Measurements from ENCODE around the gene STK17A.

The STK17A gene

GRCh38 chr7:43653466-43653865 lies 70.6 kb downstream of the STK17A start:
- Histone ChIP-seq H3K4me3 (ENCODE audit: insufficient read depth, low read depth, low read length, poor library complexity, severe bottlenecking) (no peak overlapping the region), H3K36me3 (ENCODE audit: control insufficient read depth, insufficient read depth, low read length) (no peaks in the 10 kb centered on the region), H3K27me3 (replicated peaks; ENCODE audit: control insufficient read depth, insufficient read depth, low read length, poor library complexity, severe bottlenecking) (no peaks in the 10 kb centered on the region), H3K27ac (ENCODE audit: insufficient read depth, low read length, poor library complexity, severe bottlenecking) (no peak overlapping the region), H3K4me1 (ENCODE audit: control insufficient read depth, insufficient read depth, low read length, poor library complexity, severe bottlenecking) (peaks cover 49% of the 10 kb centered on the region), H3K9me3 (ENCODE audit: control insufficient read depth, low read length) (no peaks in the 10 kb centered on the region)
- no peak for DNase-seq

- Histone ChIP-seq H3K36me3 (ENCODE audit: control insufficient read depth, insufficient read depth, low read length) (no peaks in the 10 kb centered on the region), H3K27ac (ENCODE audit: insufficient read depth, low read length, poor library complexity, severe bottlenecking) (no peak overlapping the region), H3K4me3 (ENCODE audit: insufficient read depth, low read depth, low read length, poor library complexity, severe bottlenecking) (no peak overlapping the region), H3K4me1 (ENCODE audit: control insufficient read depth, insufficient read depth, low read length, poor library complexity, severe bottlenecking) (peaks cover 48% of the 10 kb centered on the region), H3K27me3 (replicated peaks; ENCODE audit: control insufficient read depth, insufficient read depth, low read length, poor library complexity, severe bottlenecking) (no peaks in the 10 kb centered on the region), H3K9me3 (ENCODE audit: control insufficient read depth, low read length) (no peaks in the 10 kb centered on the region)
- DNase-seq = no peak
These were observed 71.1 kb downstream of the STK17A start for GRCh38 chr7:43653891-43654504.

- Histone ChIP-seq H3K36me3 (ENCODE audit: control insufficient read depth, insufficient read depth, low read length) (no peaks in the 10 kb centered on the region), H3K9me3 (ENCODE audit: control insufficient read depth, low read length) (no peaks in the 10 kb centered on the region), H3K27ac (ENCODE audit: insufficient read depth, low read length, poor library complexity, severe bottlenecking) (no peak overlapping the region), H3K4me3 (ENCODE audit: insufficient read depth, low read depth, low read length, poor library complexity, severe bottlenecking) (no peak overlapping the region), H3K27me3 (replicated peaks; ENCODE audit: control insufficient read depth, insufficient read depth, low read length, poor library complexity, severe bottlenecking) (no peaks in the 10 kb centered on the region), H3K4me1 (ENCODE audit: control insufficient read depth, insufficient read depth, low read length, poor library complexity, severe bottlenecking) (peaks cover 37% of the 10 kb centered on the region)
- DNase-seq = no peak
These were observed 72.7 kb downstream of the STK17A start for GRCh38 chr7:43655584-43655983.

GRCh38 chr7:43656997-43657396 lies 74.1 kb downstream of the STK17A start:
- Histone ChIP-seq H3K4me1 (ENCODE audit: control insufficient read depth, insufficient read depth, low read length, poor library complexity, severe bottlenecking) (peaks cover 24% of the 10 kb centered on the region), H3K4me3 (ENCODE audit: insufficient read depth, low read depth, low read length, poor library complexity, severe bottlenecking) (no peak overlapping the region), H3K27me3 (replicated peaks; ENCODE audit: control insufficient read depth, insufficient read depth, low read length, poor library complexity, severe bottlenecking) (no peaks in the 10 kb centered on the region), H3K9me3 (ENCODE audit: control insufficient read depth, low read length) (no peaks in the 10 kb centered on the region), H3K27ac (ENCODE audit: insufficient read depth, low read length, poor library complexity, severe bottlenecking) (no peak overlapping the region), H3K36me3 (ENCODE audit: control insufficient read depth, insufficient read depth, low read length) (no peaks in the 10 kb centered on the region)
- DNase-seq = no peak

- Histone ChIP-seq H3K9me3 (ENCODE audit: control insufficient read depth, low read length) (no peaks in the 10 kb centered on the region), H3K36me3 (ENCODE audit: control insufficient read depth, insufficient read depth, low read length) (no peaks in the 10 kb centered on the region), H3K27ac (ENCODE audit: insufficient read depth, low read length, poor library complexity, severe bottlenecking) (no peak overlapping the region), H3K27me3 (replicated peaks; ENCODE audit: control insufficient read depth, insufficient read depth, low read length, poor library complexity, severe bottlenecking) (no peaks in the 10 kb centered on the region), H3K4me3 (ENCODE audit: insufficient read depth, low read depth, low read length, poor library complexity, severe bottlenecking) (no peak overlapping the region), H3K4me1 (ENCODE audit: control insufficient read depth, insufficient read depth, low read length, poor library complexity, severe bottlenecking) (peaks cover 12% of the 10 kb centered on the region)
- no peak for DNase-seq
These were observed 76.0 kb downstream of the STK17A start for GRCh38 chr7:43658718-43659548.

GRCh38 chr7:43659549-43659896 lies 76.6 kb downstream of the STK17A start:
- no peak overlapping the region for H3K4me3 ChIP-seq (ENCODE audit: insufficient read depth, low read depth, low read length, poor library complexity, severe bottlenecking)
- no peak for DNase-seq
- H3K27me3 ChIP-seq (replicated peaks; ENCODE audit: control insufficient read depth, insufficient read depth, low read length, poor library complexity, severe bottlenecking) = no peaks in the 10 kb centered on the region
- H3K27ac ChIP-seq (ENCODE audit: insufficient read depth, low read length, poor library complexity, severe bottlenecking) = no peak overlapping the region
- peaks cover 7% of the 10 kb centered on the region for H3K4me1 ChIP-seq (ENCODE audit: control insufficient read depth, insufficient read depth, low read length, poor library complexity, severe bottlenecking)
- H3K9me3 ChIP-seq (ENCODE audit: control insufficient read depth, low read length) = no peaks in the 10 kb centered on the region
- H3K36me3 ChIP-seq (ENCODE audit: control insufficient read depth, insufficient read depth, low read length) = no peaks in the 10 kb centered on the region

GRCh38 chr7:43660141-43660540 lies 77.2 kb downstream of the STK17A start:
- DNase-seq = no peak
- H3K4me1 ChIP-seq (ENCODE audit: control insufficient read depth, insufficient read depth, low read length, poor library complexity, severe bottlenecking) = peaks cover 7% of the 10 kb centered on the region
- no peaks in the 10 kb centered on the region for H3K27me3 ChIP-seq (replicated peaks; ENCODE audit: control insufficient read depth, insufficient read depth, low read length, poor library complexity, severe bottlenecking)
- H3K9me3 ChIP-seq (ENCODE audit: control insufficient read depth, low read length) = no peaks in the 10 kb centered on the region
- no peak overlapping the region for H3K27ac ChIP-seq (ENCODE audit: insufficient read depth, low read length, poor library complexity, severe bottlenecking)
- no peak overlapping the region for H3K4me3 ChIP-seq (ENCODE audit: insufficient read depth, low read depth, low read length, poor library complexity, severe bottlenecking)
- no peaks in the 10 kb centered on the region for H3K36me3 ChIP-seq (ENCODE audit: control insufficient read depth, insufficient read depth, low read length)

- Histone ChIP-seq H3K36me3 (ENCODE audit: control insufficient read depth, insufficient read depth, low read length) (no peaks in the 10 kb centered on the region), H3K4me1 (ENCODE audit: control insufficient read depth, insufficient read depth, low read length, poor library complexity, severe bottlenecking) (no peaks in the 10 kb centered on the region), H3K27ac (ENCODE audit: insufficient read depth, low read length, poor library complexity, severe bottlenecking) (no peak overlapping the region), H3K4me3 (ENCODE audit: insufficient read depth, low read depth, low read length, poor library complexity, severe bottlenecking) (no peak overlapping the region), H3K27me3 (replicated peaks; ENCODE audit: control insufficient read depth, insufficient read depth, low read length, poor library complexity, severe bottlenecking) (no peaks in the 10 kb centered on the region), H3K9me3 (ENCODE audit: control insufficient read depth, low read length) (no peaks in the 10 kb centered on the region)
- no peak for DNase-seq
These were observed 81.8 kb downstream of the STK17A start for GRCh38 chr7:43664681-43665080.

- H3K4me1 ChIP-seq (ENCODE audit: control insufficient read depth, insufficient read depth, low read length, poor library complexity, severe bottlenecking) = no peaks in the 10 kb centered on the region
- H3K9me3 ChIP-seq (ENCODE audit: control insufficient read depth, low read length) = no peaks in the 10 kb centered on the region
- no peak for DNase-seq
- H3K27me3 ChIP-seq (replicated peaks; ENCODE audit: control insufficient read depth, insufficient read depth, low read length, poor library complexity, severe bottlenecking) = no peaks in the 10 kb centered on the region
- H3K27ac ChIP-seq (ENCODE audit: insufficient read depth, low read length, poor library complexity, severe bottlenecking) = no peak overlapping the region
- H3K36me3 ChIP-seq (ENCODE audit: control insufficient read depth, insufficient read depth, low read length) = no peaks in the 10 kb centered on the region
- no peak overlapping the region for H3K4me3 ChIP-seq (ENCODE audit: insufficient read depth, low read depth, low read length, poor library complexity, severe bottlenecking)
These were observed 84.0 kb downstream of the STK17A start for GRCh38 chr7:43666938-43667337.

GRCh38 chr7:43668035-43668434 lies 85.1 kb downstream of the STK17A start:
- H3K4me1 ChIP-seq (ENCODE audit: control insufficient read depth, insufficient read depth, low read length, poor library complexity, severe bottlenecking) = no peaks in the 10 kb centered on the region
- no peak overlapping the region for H3K4me3 ChIP-seq (ENCODE audit: insufficient read depth, low read depth, low read length, poor library complexity, severe bottlenecking)
- H3K9me3 ChIP-seq (ENCODE audit: control insufficient read depth, low read length) = no peaks in the 10 kb centered on the region
- H3K36me3 ChIP-seq (ENCODE audit: control insufficient read depth, insufficient read depth, low read length) = no peaks in the 10 kb centered on the region
- no peaks in the 10 kb centered on the region for H3K27me3 ChIP-seq (replicated peaks; ENCODE audit: control insufficient read depth, insufficient read depth, low read length, poor library complexity, severe bottlenecking)
- no peak overlapping the region for H3K27ac ChIP-seq (ENCODE audit: insufficient read depth, low read length, poor library complexity, severe bottlenecking)
- no peak for DNase-seq
